ENCODE data around the gene ZNF865. TPM values are rescaled to one million over a fixed set of nuclear protein-coding genes. Genes with fewer than 3 reads are reported as not detected.
A peak's percentile ranks its signal among the peaks of the same experiment; 100 is the strongest.

The ZNF865 gene
- total RNA-seq, 4 donors from 2014 or later: 8.1 to 17.8 (median 12.3) TPM

DNA sequence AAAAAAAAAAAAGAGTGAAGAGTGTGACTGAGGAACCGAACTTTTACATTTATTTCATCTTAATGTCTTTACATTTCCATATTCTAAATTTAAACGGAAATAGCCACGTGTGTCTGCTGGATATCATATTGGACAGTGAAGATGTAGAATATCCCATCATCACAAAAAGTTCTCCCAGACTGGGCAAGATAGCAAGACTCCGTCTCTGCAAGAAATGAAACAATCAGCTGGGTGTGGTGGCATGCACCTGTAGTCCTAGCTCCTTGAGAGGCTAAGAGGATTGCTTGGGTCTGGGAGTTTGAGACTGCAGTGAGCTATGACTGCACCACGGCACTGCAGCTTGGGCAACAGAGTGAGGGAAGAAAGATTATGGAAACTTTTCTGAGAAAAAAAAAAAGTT, 28.7 kb upstream of the ZNF865 start:
- no peak overlapping the region for H3K4me3 ChIP-seq (ENCODE audit: low read depth, poor library complexity, severe bottlenecking)
- TF ChIP-seq, protein P1, sequence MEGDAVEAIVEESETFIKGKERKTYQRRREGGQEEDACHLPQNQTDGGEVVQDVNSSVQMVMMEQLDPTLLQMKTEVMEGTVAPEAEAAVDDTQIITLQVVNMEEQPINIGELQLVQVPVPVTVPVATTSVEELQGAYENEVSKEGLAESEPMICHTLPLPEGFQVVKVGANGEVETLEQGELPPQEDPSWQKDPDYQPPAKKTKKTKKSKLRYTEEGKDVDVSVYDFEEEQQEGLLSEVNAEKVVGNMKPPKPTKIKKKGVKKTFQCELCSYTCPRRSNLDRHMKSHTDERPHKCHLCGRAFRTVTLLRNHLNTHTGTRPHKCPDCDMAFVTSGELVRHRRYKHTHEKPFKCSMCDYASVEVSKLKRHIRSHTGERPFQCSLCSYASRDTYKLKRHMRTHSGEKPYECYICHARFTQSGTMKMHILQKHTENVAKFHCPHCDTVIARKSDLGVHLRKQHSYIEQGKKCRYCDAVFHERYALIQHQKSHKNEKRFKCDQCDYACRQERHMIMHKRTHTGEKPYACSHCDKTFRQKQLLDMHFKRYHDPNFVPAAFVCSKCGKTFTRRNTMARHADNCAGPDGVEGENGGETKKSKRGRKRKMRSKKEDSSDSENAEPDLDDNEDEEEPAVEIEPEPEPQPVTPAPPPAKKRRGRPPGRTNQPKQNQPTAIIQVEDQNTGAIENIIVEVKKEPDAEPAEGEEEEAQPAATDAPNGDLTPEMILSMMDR (IDR thresholded peaks at IDR 0.05): no peak
- TF ChIP-seq POLR2A (IDR thresholded peaks at IDR 0.05): no peak
- DNase-seq (ENCODE audit: low spot score in 2 of 2): no peak
- intact Hi-C loops (cut with DNase I; ENCODE audit: low total_unique reads): no loop called here
- 87% methylated on average over 5 of the region's 5 CpGs for WGBS, 2 donors

DNA sequence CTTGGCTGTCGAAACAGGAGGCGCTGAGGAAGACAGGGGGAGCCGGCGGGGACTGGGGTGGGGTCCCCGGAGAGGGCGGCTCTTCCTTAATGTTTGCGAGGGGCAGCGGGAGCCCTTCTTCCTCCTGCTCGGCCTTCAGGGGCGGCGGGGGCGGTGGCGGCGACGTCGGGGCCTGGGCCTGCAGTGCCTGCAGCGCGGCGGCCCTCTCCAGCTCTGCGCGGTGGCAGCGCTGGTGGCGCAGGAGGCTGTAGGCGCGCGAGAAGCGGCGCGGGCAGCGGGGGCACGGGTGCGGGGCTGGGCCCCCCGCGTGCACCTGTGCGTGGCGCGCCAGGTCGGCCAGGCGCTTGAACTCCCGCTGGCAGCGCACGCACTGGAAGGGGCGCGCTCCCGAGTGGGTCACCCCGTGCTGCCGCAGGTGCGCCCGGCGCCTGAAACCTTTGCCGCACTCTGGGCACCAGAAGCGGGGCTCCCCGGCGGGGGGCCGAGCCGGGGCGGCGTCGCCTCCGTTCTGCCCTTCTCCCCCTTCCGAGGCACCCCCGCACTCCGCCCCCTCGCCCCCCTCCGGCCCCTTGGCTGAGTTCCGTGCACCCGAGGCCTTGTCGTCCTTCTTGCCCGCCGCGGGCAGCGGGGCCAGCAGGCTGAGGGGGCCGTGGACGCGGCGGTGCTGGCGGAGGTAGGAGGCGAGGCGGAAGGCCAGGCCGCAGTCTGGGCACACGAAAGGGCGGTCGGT, 27.3 kb upstream of the ZNF865 start:
- no peak for DNase-seq (ENCODE audit: low spot score in 2 of 2)
- no peak for TF ChIP-seq POLR2A (IDR thresholded peaks at IDR 0.05)
- TF ChIP-seq, protein P1 (IDR thresholded peaks at IDR 0.05): no peak
- intact Hi-C loops (cut with DNase I; ENCODE audit: low total_unique reads): no loop called here
- no peak overlapping the region for H3K4me3 ChIP-seq (ENCODE audit: low read depth, poor library complexity, severe bottlenecking)
- 93 to 95% methylated on average over 54 to 75 of the region's 83 CpGs for WGBS, 2 donors

GRCh38 chr19:55578761-55579747, 26.4 kb upstream of the ZNF865 start:
- no peak overlapping the region for H3K4me3 ChIP-seq (ENCODE audit: low read depth, poor library complexity, severe bottlenecking)
- 92% methylated on average over 72 to 89 of the region's 90 CpGs for WGBS, 2 donors
- TF ChIP-seq, protein P1 (IDR thresholded peaks at IDR 0.05): no peak
- TF ChIP-seq POLR2A (IDR thresholded peaks at IDR 0.05): no peak
- intact Hi-C loops (cut with DNase I; ENCODE audit: low total_unique reads): no loop called here
- DNase-seq (ENCODE audit: low spot score in 2 of 2): no peak

- peak overlapping the region; percentile 67 for H3K4me3 ChIP-seq (ENCODE audit: low read depth, poor library complexity, severe bottlenecking)
- no peak for DNase-seq (ENCODE audit: low spot score in 2 of 2)
- intact Hi-C loops (cut with DNase I; ENCODE audit: low total_unique reads): no loop called here
- WGBS, 2 donors: 9% methylated on average over 19 of the region's 20 CpGs
- no peak for TF ChIP-seq POLR2A (IDR thresholded peaks at IDR 0.05)
- TF ChIP-seq, protein P1 (IDR thresholded peaks at IDR 0.05): no peak
Observed at GRCh38 chr19:55579766-55580621, 25.5 kb upstream of the ZNF865 start.

DNA sequence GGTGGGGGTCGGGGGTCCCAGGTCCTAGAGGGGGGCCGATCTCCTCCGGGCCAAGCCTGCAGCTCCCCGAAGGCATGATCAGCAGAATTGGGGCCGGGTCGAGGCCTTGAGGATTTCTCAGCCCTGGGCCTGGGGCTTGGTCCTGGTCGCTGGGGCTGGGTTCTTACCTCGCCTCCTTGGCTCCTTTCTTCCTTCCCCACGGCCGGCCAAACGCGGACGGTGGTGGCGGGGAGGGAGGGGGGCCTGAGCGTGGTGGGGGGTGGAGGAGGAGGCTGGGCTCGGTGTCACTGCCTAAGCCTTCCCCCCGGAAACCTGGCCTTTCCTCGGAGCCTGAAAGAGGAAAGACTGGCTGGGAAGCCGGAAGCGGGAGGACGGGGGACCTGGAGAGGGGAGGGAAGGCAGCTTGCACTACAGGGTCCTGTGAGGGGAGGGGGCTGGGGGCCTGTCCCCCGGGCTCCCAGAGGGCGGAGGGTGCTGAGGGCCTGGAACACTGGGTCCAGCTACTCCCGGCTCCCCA, 24.8 kb upstream of the ZNF865 start, which contains the start of gene ZNF579:
Gene ZNF579 (minus strand): TSS at position 221 of the 517 bp plus-strand sequence. CDS start 1,209 bp downstream, outside the sequence.
- 0 to 2% methylated on average over 8 to 24 of the region's 24 CpGs for WGBS, 2 donors
- intact Hi-C loops (cut with DNase I; ENCODE audit: low total_unique reads): no loop called here
- peak within 1 kb of the TSS; percentile 67 for H3K4me3 ChIP-seq (ENCODE audit: low read depth, poor library complexity, severe bottlenecking)
- DNase-seq (ENCODE audit: low spot score in 2 of 2): peak; percentile 72 to 97
- no peak for TF ChIP-seq POLR2A (IDR thresholded peaks at IDR 0.05)
- TF ChIP-seq, protein P1 (IDR thresholded peaks at IDR 0.05): no peak

Measured in lower leg skin (tissue), 4 donors.